Activated CD4-positive, alpha-beta T cell treated with anti-CD3 and anti-CD28 coated beads for 36 hours (primary cell): ENCODE data around the gene LRMDA. TPM values are rescaled to one million over a fixed set of nuclear protein-coding genes. Genes with fewer than 3 reads are reported as not detected.

Experiments used
- ATAC-seq: fragments of 200-7000 bp; cut with Tn5 transposase; one replicate; pipeline ENCODE4 v1.10.0; 2021; ENCODE audit warnings: mild to moderate bottlenecking, moderate library complexity
- CTCF ChIA-PET: fragments of 350-600 bp; sonication (Branson Sonifier 250); formaldehyde crosslinking; loops from one replicate; lab custom pipeline; 2021; ENCODE audit warnings: antibody characterized with exemption; lab: Charles Lee
- POLR2A ChIA-PET: fragments of 350-600 bp; sonication (Branson Sonifier 250); formaldehyde crosslinking; loops from one replicate; lab custom pipeline; 2021; ENCODE audit warnings: antibody characterized with exemption, inconsistent platforms; lab: Charles Lee
- DNase-seq: peaks from one replicate; pipeline ENCODE4 v3.0.0-alpha.2; 2020
- H3K27ac Mint-ChIP-seq: one replicate; pipeline ENCODE4 v1.8.0; 2021; ENCODE audit warnings: mixed read lengths
- H3K27me3 Mint-ChIP-seq: one replicate; pipeline ENCODE4 v1.8.0; 2021; ENCODE audit warnings: mixed read lengths
- H3K36me3 Mint-ChIP-seq: one replicate; pipeline ENCODE4 v1.8.0; 2021; ENCODE audit warnings: low read depth, mixed read lengths
- H3K4me1 Mint-ChIP-seq: one replicate; pipeline ENCODE4 v1.8.0; 2021; ENCODE audit warnings: mixed read lengths
- H3K4me3 Mint-ChIP-seq: one replicate; pipeline ENCODE4 v1.8.0; 2021; ENCODE audit warnings: mild to moderate bottlenecking, moderate library complexity, mixed read lengths
- H3K9me3 Mint-ChIP-seq: one replicate; pipeline ENCODE4 v1.8.0; 2021; ENCODE audit warnings: low read depth, mixed read lengths
- intact Hi-C, 2 experiments: fragments of 100-400 bp; cut with DNase I in 1 of 2; cut with micrococcal nuclease in 1 of 2; formaldehyde crosslinking; loops; one replicate each; pipeline versions ENCODE4 v1.14.2 to v1.15.1; 2022 to 2024; cut with DNase I, micrococcal nuclease
- total RNA-seq, 2 experiments: library from RNA; stranded (reverse); gene quantifications; one replicate each; pipeline ENCODE4 v1.2.3, GENCODE V29; 2021

The LRMDA gene
- total RNA-seq, 2 experiments from 2014 or later, result not detected

GRCh38 chr10:75875740-75876139 lies 444.3 kb downstream of the LRMDA start:
- intact Hi-C loops, result no loop called here
- ATAC-seq, result no peak

GRCh38 chr10:75876710-75877109 lies 445.3 kb downstream of the LRMDA start:
- ChIA-PET CTCF (interaction anchor here (0.7 kb wide), 1 partner anchor 182 kb away, joined by 3 read pairs; no protein-coding TSS in a partner anchor), POLR2A (no interaction called here)
- Mint-ChIP-seq H3K27me3 (peaks cover under 1% of the 10 kb centered on the region), H3K4me3 (no peak overlapping the region), H3K9me3 (no peaks in the 10 kb centered on the region), H3K36me3 (no peaks in the 10 kb centered on the region), H3K4me1 (no peaks in the 10 kb centered on the region), H3K27ac (no peak overlapping the region)
- ATAC-seq (no peak), DNase-seq (no peak)
- intact Hi-C loops, result no loop called here

More at GRCh38 chr10:75875740-75876139, 444.3 kb downstream of the LRMDA start:
- no peak for DNase-seq
- Mint-ChIP-seq H3K36me3 (no peaks in the 10 kb centered on the region), H3K4me1 (no peaks in the 10 kb centered on the region), H3K27me3 (no peaks in the 10 kb centered on the region), H3K9me3 (no peaks in the 10 kb centered on the region), H3K4me3 (no peak overlapping the region), H3K27ac (no peak overlapping the region)
- CTCF ChIA-PET, result no interaction called here
- POLR2A ChIA-PET, result no interaction called here

GRCh38 chr10:75877877-75878276 lies 446.5 kb downstream of the LRMDA start:
- Mint-ChIP-seq H3K36me3 (no peaks in the 10 kb centered on the region), H3K27me3 (peaks cover 3% of the 10 kb centered on the region), H3K9me3 (no peaks in the 10 kb centered on the region), H3K4me1 (no peaks in the 10 kb centered on the region), H3K4me3 (no peak overlapping the region), H3K27ac (no peak overlapping the region)
- ChIA-PET POLR2A (no interaction called here), CTCF (no interaction called here)
- DNase-seq (no peak), ATAC-seq (no peak)
- intact Hi-C loops, result no loop called here

- no peak overlapping the region for H3K27ac Mint-ChIP-seq
- ATAC-seq (no peak), DNase-seq (no peak)
- ChIA-PET CTCF (no interaction called here), POLR2A (no interaction called here)
- peaks cover 3% of the 10 kb centered on the region for H3K27me3 Mint-ChIP-seq
- H3K4me3 Mint-ChIP-seq, result no peak overlapping the region
- no peaks in the 10 kb centered on the region for H3K9me3 Mint-ChIP-seq
- H3K36me3 Mint-ChIP-seq, result no peaks in the 10 kb centered on the region
- intact Hi-C loops, result no loop called here
- no peaks in the 10 kb centered on the region for H3K4me1 Mint-ChIP-seq
Observed at GRCh38 chr10:75878586-75878985, 447.2 kb downstream of the LRMDA start.

GRCh38 chr10:75880031-75880775 lies 448.8 kb downstream of the LRMDA start:
- DNase-seq (no peak), ATAC-seq (no peak)
- intact Hi-C loops, result no loop called here
- H3K4me3 Mint-ChIP-seq, result no peak overlapping the region
- no peaks in the 10 kb centered on the region for H3K36me3 Mint-ChIP-seq
- CTCF ChIA-PET, result interaction anchor here (0.5 to 0.8 kb wide), 2 partner anchors 14 to 333 kb away, joined by 3 read pairs; no protein-coding TSS in a partner anchor
- peaks cover 3% of the 10 kb centered on the region for H3K27me3 Mint-ChIP-seq
- H3K9me3 Mint-ChIP-seq, result no peaks in the 10 kb centered on the region
- H3K27ac Mint-ChIP-seq, result no peak overlapping the region
- no peaks in the 10 kb centered on the region for H3K4me1 Mint-ChIP-seq
- POLR2A ChIA-PET, result no interaction called here

GRCh38 chr10:75883081-75884072 lies 452.0 kb downstream of the LRMDA start:
- Mint-ChIP-seq H3K9me3 (no peaks in the 10 kb centered on the region), H3K27me3 (peaks cover 3% of the 10 kb centered on the region), H3K27ac (no peak overlapping the region), H3K36me3 (no peaks in the 10 kb centered on the region), H3K4me1 (no peaks in the 10 kb centered on the region), H3K4me3 (no peak overlapping the region)
- POLR2A ChIA-PET, result interaction anchor here (0.7 kb wide), 1 partner anchor 147 kb away, joined by 3 read pairs; no protein-coding TSS in a partner anchor
- intact Hi-C loops, result no loop called here
- DNase-seq (no peak), ATAC-seq (no peak)
- CTCF ChIA-PET, result interaction anchor here (0.6 kb wide), 1 partner anchor 657 kb away, joined by 3 read pairs; no protein-coding TSS in a partner anchor

- H3K4me3 Mint-ChIP-seq, result no peak overlapping the region
- no peaks in the 10 kb centered on the region for H3K36me3 Mint-ChIP-seq
- ATAC-seq, result no peak
- POLR2A ChIA-PET, result no interaction called here
- H3K4me1 Mint-ChIP-seq, result no peaks in the 10 kb centered on the region
- CTCF ChIA-PET, result no interaction called here
- peaks cover 3% of the 10 kb centered on the region for H3K27me3 Mint-ChIP-seq
- H3K9me3 Mint-ChIP-seq, result no peaks in the 10 kb centered on the region
- DNase-seq, result no peak
- intact Hi-C loops, result no loop called here
- H3K27ac Mint-ChIP-seq, result no peak overlapping the region
Observed at GRCh38 chr10:75884808-75885207, 453.4 kb downstream of the LRMDA start.

GRCh38 chr10:75887369-75887768 lies 455.9 kb downstream of the LRMDA start:
- CTCF ChIA-PET, result interaction anchor here (0.6 kb wide), 1 partner anchor 274 kb away, joined by 5 read pairs; no protein-coding TSS in a partner anchor

GRCh38 chr10:75887992-75888680 lies 456.7 kb downstream of the LRMDA start:
- Mint-ChIP-seq H3K4me1 (no peaks in the 10 kb centered on the region), H3K4me3 (no peak overlapping the region), H3K36me3 (no peaks in the 10 kb centered on the region), H3K27me3 (no peaks in the 10 kb centered on the region), H3K9me3 (no peaks in the 10 kb centered on the region), H3K27ac (no peak overlapping the region)
- ChIA-PET CTCF (interaction anchor here (0.6 kb wide), 1 partner anchor 275 kb away, joined by 5 read pairs; no protein-coding TSS in a partner anchor), POLR2A (interaction anchor here (0.7 kb wide), 1 partner anchor 542 kb away, joined by 4 read pairs; no protein-coding TSS in a partner anchor)
- intact Hi-C loops, result no loop called here
- DNase-seq (no peak), ATAC-seq (no peak)

More at GRCh38 chr10:75887369-75887768, 455.9 kb downstream of the LRMDA start:
- no peak overlapping the region for H3K27ac Mint-ChIP-seq
- no peaks in the 10 kb centered on the region for H3K4me1 Mint-ChIP-seq
- H3K36me3 Mint-ChIP-seq, result no peaks in the 10 kb centered on the region
- intact Hi-C loops, result no loop called here
- DNase-seq (no peak), ATAC-seq (no peak)
- H3K27me3 Mint-ChIP-seq, result no peaks in the 10 kb centered on the region
- H3K4me3 Mint-ChIP-seq, result no peak overlapping the region
- POLR2A ChIA-PET, result no interaction called here
- no peaks in the 10 kb centered on the region for H3K9me3 Mint-ChIP-seq

GRCh38 chr10:75889051-75889450 lies 457.6 kb downstream of the LRMDA start:
- Mint-ChIP-seq H3K4me3 (no peak overlapping the region), H3K4me1 (no peaks in the 10 kb centered on the region), H3K9me3 (no peaks in the 10 kb centered on the region), H3K27me3 (no peaks in the 10 kb centered on the region), H3K27ac (no peak overlapping the region), H3K36me3 (no peaks in the 10 kb centered on the region)
- POLR2A ChIA-PET, result no interaction called here
- no peak for ATAC-seq
- DNase-seq, result no peak
- intact Hi-C loops, result no loop called here
- CTCF ChIA-PET, result no interaction called here

- no peak for ATAC-seq
- H3K27ac Mint-ChIP-seq, result no peak overlapping the region
- no peak overlapping the region for H3K4me3 Mint-ChIP-seq
- DNase-seq, result no peak
- ChIA-PET CTCF (no interaction called here), POLR2A (no interaction called here)
- no peaks in the 10 kb centered on the region for H3K27me3 Mint-ChIP-seq
- no peaks in the 10 kb centered on the region for H3K36me3 Mint-ChIP-seq
- intact Hi-C loops, result no loop called here
- H3K4me1 Mint-ChIP-seq, result no peaks in the 10 kb centered on the region
- H3K9me3 Mint-ChIP-seq, result no peaks in the 10 kb centered on the region
Observed at GRCh38 chr10:75894761-75895160, 463.3 kb downstream of the LRMDA start.
